AG20443 (cell line): ENCODE data around the gene RPP30.
"Not testable (repeated sequence)": the region's sequence is repeated elsewhere in the genome, so short reads cannot be mapped to it uniquely, and the experiment has no call there.

ENCODE experiments used
- DNase-seq: peaks from one replicate; pipeline ENCODE4 v3.0.0; 2012; ENCODE audit warnings: low spot score, mixed read lengths

Gene RPP30

DNA sequence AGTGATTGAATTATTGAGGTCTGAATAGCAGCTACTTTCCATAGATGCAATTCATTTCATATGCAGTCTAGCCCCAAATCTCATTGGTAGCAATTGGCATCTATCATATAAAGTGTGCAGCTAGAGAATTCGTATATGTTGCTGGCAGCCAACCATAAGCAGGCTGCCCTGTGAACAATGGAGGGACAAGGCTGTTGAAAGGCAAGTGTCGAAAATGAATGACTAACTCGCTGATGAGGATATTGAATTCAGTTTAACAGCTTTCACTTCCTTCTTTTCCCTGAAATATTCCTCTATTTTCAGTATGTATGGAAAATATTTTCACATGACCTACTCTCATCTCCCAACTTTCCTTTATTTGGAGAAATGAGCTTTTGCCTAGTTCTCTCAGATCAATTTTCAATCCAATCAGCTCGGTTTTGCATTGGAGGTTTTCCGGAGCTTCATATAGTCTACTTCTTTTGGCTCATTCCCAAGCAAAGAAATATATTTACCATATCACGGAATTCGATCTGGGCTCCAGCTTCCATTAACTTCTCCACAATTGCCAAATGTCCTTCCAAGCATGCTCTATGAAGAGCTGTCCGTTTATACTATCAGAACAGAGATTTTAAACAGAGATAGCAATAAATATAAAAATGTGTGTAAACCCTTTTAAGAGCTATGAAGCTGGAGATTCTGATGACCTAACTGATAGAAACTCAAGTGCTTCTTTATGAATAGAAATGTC is 45.6 kb downstream of the RPP30 start:
- no peak for DNase-seq

- no peak for DNase-seq
Measured at GRCh38 chr10:90917968-90918318, 46.2 kb downstream of the RPP30 start.

- no peak for DNase-seq
Measured at GRCh38 chr10:90919683-90920574, 48.2 kb downstream of the RPP30 start.

DNA sequence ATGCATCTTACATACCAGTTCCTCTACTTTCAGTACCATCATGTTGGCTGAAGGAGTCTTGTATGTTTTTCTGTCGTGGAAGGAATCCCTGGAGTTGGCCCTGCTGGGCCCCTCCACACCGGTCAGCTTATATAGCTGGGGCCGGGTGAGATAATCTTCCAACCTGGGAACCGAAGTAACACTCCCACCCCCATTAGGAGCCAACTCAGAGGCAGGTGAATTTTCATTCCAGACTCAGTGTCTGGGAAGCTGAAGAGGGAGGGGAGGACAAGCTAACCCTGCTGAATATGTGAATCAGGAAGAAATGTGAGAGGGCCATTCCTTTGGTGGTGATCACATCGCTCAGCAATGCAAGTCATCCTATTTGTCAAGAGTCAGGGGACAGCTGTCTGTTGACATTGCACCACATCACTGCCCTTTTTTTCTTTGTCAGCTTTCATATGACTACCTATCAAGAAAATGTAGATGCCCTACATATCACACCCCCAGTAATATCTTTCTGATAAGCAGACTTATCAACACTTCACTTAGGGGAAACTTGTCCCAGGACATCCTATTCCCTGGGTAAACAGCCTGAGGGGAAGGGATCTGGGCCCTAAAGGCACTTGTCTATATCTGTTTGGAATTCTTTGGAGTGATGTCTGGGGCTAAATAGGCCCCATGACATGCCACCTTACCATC is 49.4 kb downstream of the RPP30 start, which contains the start of gene ANKRD1:
Gene ANKRD1, minus strand, starts transcription at position 102 of the 681 bp plus-strand sequence. Its CDS starts 60 bp downstream, at position 42.
- DNase-seq: peak; percentile 80

GRCh38 chr10:90921906-90922305 is 50.1 kb downstream of the RPP30 start:
- no peak for DNase-seq

GRCh38 chr10:90923111-90923731 is 51.4 kb downstream of the RPP30 start:
- DNase-seq: no peak

DNA sequence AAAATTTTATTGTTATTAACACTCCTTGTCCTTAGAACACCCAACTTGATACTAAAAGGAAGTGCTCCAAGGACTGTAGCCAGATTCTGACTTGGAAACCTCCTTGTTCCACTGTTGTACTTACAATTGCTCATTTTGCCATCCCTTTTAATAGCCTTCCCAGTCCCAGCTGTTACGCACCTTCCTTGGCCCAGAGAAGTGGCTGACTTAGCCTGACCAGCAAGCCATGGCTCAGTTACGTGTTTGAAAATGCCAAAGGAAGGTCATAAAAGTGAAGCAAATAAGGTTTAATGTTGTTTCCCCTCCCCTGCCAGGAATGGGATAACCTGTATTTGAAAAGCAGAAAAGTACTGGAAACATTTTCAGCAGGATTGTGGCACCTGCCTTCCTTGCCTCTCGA is 52.8 kb downstream of the RPP30 start:
- DNase-seq: no peak

DNA sequence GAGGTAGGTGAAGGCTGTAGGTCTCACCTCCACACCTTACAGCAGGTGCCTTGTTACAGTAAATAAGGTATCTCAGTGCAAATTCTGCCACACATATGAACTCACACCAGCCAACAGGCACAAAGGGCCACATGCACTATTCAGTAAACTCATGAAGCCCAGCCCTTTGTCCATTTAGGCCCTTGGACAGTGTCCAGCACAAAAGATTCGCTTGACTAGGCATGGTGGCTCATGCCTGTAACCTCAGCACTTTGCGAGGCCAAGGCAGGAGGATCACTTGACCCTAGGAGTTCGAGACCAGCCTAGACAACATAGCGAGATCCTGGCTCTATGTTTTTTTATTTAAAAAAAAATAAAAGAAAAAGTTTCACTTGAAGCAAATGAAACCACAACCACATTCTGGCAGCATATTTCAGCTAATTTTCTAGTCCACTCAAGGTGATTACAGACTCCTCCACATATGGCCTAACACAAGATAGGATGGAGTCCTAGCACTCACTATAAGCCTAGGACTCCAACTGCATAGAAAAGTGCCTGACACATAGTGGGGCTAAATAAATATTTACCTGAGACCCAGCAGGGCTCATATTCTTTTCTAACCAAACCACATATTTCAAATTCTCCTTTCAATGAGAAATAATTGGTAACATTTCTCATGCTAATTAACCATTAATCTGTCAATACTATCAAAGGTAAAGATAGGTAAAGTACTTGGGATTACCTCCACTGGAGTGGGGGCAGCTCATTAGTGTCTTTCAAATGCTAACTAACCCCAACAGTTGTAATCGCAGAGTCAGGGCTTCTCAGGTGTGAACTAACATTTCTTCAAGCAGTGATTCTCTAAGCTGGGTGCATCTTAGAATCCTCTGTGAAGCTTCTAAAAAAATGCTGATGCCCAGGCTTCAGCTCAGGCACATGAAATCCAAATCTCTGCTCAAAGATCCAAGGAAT is 53.6 kb downstream of the RPP30 start:
- no peak for DNase-seq

DNA sequence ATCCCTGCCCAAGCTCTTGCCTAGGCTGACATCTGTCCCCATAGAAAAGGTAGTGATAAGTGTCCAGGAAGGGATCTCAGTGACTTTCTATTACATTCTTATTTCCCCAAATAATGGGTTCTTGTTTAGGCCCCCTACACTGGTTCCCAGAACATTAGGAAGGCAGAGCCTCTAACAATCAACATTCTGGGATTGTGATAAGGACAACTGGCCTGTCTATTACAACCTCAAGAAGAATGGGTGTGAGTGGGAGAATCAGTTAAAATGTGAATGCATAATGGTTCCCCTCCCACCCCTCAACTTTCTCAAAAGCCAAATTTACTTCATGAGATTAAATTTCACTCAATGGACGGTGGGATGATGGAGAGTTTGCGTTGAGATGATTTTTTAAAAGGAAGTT is 55.5 kb downstream of the RPP30 start:
- no peak for DNase-seq

DNA sequence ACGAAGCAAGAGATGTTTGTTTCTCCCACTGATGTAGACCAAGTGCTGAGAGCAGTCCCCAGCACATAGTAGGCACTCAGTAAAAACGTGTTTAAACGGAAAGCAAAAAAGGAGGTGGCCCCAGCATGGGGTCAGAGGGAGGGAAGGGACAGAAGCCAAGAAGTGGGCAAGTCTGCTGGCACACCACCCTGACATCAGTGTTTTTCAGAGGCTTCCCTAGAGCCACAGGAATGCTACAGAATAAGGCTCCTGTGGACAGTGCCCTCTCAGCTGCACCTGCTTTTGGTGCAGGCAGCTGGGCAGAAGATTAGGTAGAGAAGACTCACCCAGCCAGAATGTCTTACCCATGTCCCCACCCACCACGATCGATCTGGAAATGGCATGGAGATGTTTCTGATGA is 57.4 kb downstream of the RPP30 start:
- DNase-seq: no peak

DNA sequence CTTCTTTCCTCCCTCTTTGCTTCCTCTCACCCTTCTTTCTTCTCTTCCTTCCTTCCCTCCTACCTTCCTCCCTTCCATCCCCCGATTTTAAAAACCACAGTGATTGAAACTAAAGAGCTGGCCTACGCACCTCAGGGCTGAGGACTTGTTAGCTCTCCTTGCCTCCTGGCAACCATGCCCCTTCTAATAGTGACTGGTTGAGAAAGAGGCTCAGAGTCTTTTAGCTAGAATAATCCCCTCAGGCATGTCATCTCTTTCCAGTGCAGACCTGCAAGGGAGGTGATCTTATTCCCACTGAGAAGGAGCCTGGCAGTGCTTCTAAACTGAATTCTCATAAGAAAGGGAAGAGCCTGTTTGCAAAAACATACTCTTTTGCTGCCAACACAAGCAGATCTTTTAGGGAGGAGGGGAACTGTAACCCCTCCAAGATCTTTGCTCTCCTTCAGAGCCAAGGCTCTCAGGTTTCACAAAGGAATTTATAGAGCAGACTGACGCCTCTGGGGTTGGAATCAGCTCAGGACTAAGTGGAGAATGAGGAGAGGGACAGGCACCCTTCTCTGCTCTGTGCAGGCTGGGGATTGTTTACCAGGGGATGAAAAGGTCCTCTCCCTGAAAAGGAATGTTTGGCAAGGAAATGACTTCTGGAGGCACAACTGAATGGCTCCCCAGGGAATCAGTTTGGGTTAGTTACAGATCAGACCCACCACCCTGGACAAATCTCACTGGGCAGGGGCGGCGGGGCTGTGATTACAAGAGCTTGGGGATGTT is 58.5 kb downstream of the RPP30 start:
- DNase-seq: peak; percentile 65

- peak; percentile 90 for DNase-seq
Measured at GRCh38 chr10:90930971-90931871, 59.4 kb downstream of the RPP30 start.

DNA sequence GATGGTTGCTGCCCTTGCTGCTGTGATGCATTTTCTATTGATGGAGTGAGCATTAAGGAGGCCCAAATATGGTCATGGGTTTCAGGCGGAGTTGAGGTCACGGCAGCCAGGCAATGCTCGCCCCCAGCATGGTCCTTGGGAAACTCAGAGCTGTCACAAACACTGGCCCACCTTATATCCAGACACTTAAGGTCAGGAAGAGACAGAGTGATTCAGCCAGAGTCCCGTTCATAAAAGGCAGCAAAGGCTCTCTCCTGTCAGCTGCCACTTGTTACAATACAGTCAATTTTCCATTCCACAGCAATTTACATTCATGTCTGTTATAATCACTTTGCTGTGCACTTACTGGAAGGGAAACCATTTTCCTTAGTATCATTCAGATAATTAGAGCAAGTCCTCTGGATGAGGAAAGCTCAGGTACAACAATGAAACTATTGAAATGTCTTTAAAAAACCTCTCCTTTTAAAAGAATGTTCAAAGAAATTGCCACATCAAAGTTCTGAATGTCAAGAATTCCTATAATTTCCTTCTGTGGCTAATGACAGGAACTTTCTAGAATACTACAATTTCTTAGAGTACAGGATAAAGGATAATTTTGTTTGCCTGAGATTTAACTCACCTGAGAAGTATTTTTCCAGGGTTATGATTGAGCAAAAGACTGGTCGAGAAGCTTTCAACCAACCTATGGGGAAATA is 64.0 kb downstream of the RPP30 start:
- no peak for DNase-seq

GRCh38 chr10:90936276-90936659 is 64.5 kb downstream of the RPP30 start:
- DNase-seq: no peak

- DNase-seq: no peak
Measured at GRCh38 chr10:90937645-90938258, 66.0 kb downstream of the RPP30 start.

DNA sequence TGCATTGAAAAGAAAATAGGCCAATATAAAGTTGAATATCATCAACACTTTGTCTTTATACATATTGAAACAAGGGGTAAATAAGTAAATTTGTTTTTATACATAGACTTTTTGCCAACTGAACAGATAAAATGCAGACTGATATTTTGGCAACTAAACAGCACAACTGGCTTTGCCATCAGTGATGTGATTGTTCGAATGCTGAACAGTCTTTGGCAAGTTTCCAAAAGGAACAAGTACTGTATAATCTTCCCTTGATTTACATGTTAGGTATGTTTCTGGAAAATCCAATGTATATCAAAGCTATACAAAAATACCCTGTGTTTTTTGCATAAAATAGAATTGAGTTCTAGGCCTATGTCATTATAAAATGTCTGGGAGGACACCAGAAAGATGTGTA is 67.3 kb downstream of the RPP30 start:
- DNase-seq: no peak

DNA sequence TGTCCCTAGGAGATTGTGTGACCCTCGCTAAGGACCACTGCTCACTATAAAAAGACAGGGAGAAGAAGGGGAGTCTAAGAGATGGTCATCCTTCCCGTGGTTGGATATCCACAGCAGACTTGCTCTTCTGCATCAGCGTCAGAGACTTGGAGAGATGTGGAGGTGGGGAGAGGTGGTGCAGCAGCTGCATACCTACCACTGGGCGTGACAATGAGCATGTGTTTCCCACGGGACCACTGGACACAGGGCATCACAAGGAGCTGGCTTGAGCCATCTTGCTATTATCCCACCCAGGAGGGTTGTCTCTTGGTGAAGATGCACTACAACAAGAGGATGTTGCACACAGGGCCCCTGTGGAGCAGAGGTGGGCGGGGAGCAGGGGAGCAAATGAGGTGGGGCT is 67.9 kb downstream of the RPP30 start:
- no peak for DNase-seq

GRCh38 chr10:90942980-90943379 is 71.2 kb downstream of the RPP30 start:
- not testable (repeated sequence) for DNase-seq
